ENCODE data around the gene HMG20B.

The HMG20B gene

GRCh38 chr19:3622224-3622623 is 49.5 kb downstream of the HMG20B start:
- no peak for DNase-seq

GRCh38 chr19:3623716-3624115 is 51.0 kb downstream of the HMG20B start:
- no peak for DNase-seq

- DNase-seq = no peak
Measured at GRCh38 chr19:3625996-3626472, 53.3 kb downstream of the HMG20B start.

- peak; percentile 87 to 97 for DNase-seq
Measured at GRCh38 chr19:3626473-3627350, 54.0 kb downstream of the HMG20B start, which contains the start of gene CACTIN. Gene CACTIN (minus strand): TSS chr19:3626790. CDS start chr19:3626762, 28 bp downstream.

- no peak for DNase-seq
Measured at GRCh38 chr19:3627351-3627723, 54.6 kb downstream of the HMG20B start.
